Uterus (tissue), 4 donors: ENCODE data around the gene DARS2. TPM values are rescaled to one million over a fixed set of nuclear protein-coding genes. Genes with fewer than 3 reads are reported as not detected.

Experiments
- DNase-seq, 2 donors: peaks; one replicate each; pipeline ENCODE4 v3.0.0-alpha.2; 2019 to 2020
- H3K27ac ChIP-seq, 2 donors: fragments of 200-600 bp; sonication (generic); 1 replicate in 1 of 2; 2 replicates in 1 of 2; pipeline ENCODE4 v1.5.1; 2016 to 2018
- H3K27me3 ChIP-seq, 2 donors: fragments of 200-600 bp; sonication (generic); one replicate each; pipeline ENCODE4 v1.5.1; 2018 to 2019; ENCODE audit warnings: control low read depth in 1 of 2
- H3K36me3 ChIP-seq, 2 donors: fragments of 200-600 bp; sonication (generic); one replicate each; pipeline ENCODE4 v1.5.1; 2019; ENCODE audit warnings: control low read depth in 1 of 2
- H3K4me1 ChIP-seq, 2 donors: fragments of 200-600 bp; sonication (generic); one replicate each; pipeline ENCODE4 v1.5.1; 2018 to 2019; ENCODE audit warnings: control low read depth in 1 of 2
- H3K4me3 ChIP-seq, 2 donors: fragments of 200-600 bp; sonication (generic); 1 replicate in 1 of 2; 2 replicates in 1 of 2; pipeline ENCODE4 v1.5.1; 2018 to 2019; ENCODE audit warnings: mild to moderate bottlenecking in 1 of 2
- H3K9me3 ChIP-seq, 2 donors: fragments of 200-600 bp; sonication (generic); one replicate each; pipeline ENCODE4 v1.5.1; 2019; ENCODE audit warnings: control low read depth in 1 of 2
- CTCF ChIP-seq, 4 experiments: fragments of 200-600 bp in 2 of 4; fragments of 450-650 bp in 2 of 4; sonication (generic) in 2 of 4; IDR thresholded peaks; one replicate each; pipeline ENCODE4 v1.5.1; 2016 to 2019; ENCODE audit warnings: antibody characterized with exemption in 4 of 4, mild to moderate bottlenecking in 2 of 4, moderate library complexity in 1 of 4
- POLR2A ChIP-seq, 2 donors: fragments of 450-650 bp; IDR thresholded peaks; one replicate each; pipeline ENCODE4 v1.6.1; 2016; ENCODE audit warnings: antibody characterized with exemption in 2 of 2, mild to moderate bottlenecking in 1 of 2, moderate library complexity in 1 of 2
- intact Hi-C: fragments of 100-400 bp; cut with DNase I; formaldehyde crosslinking; loops from one replicate; pipeline ENCODE4 v1.15.1; 2023; ENCODE audit warnings: low total_unique reads
- total RNA-seq, 4 donors: library from RNA; depleted of rRNA in 3 of 4; stranded (reverse); fragments of >200 nt in 3 of 4; gene quantifications; one replicate each; pipeline versions ENCODE4 v1.1.0 to v1.2.4, GENCODE V29; 2014 to 2023
- donor health status: DM: yes; HTN: yes; CAD: no.

The DARS2 gene
- 10 to 100 TPM in 3 of 4 donors, 1 to 10 TPM in 1; 4.1 to 20.0 (median 12.7) TPM for total RNA-seq

- H3K27ac ChIP-seq, result peak within 1 kb of the TSS; percentile 95 to 98
- H3K4me1 ChIP-seq, result no peaks in the 10 kb centered on the region
- H3K9me3 ChIP-seq, result no peaks in the 10 kb centered on the region
- H3K36me3 ChIP-seq, result no peaks in the 10 kb centered on the region
- TF ChIP-seq CTCF (IDR thresholded peaks at IDR 0.05) (peak in 1 of 4 experiments; percentile 15), POLR2A (IDR thresholded peaks at IDR 0.05) (peak in 1 of 2 donors; percentile 38)
- no peaks in the 10 kb centered on the region for H3K27me3 ChIP-seq
- H3K4me3 ChIP-seq, result peak within 1 kb of the TSS; percentile 77 to 81
- intact Hi-C loops, result loop anchor here (10.0 kb wide), 1 partner anchor 400 kb away; no protein-coding TSS in a partner anchor
- DNase-seq, result peak; percentile 95 to 97
Observed at GRCh38 chr1:173824315-173825081, at the start of gene DARS2, which contains the start of gene CENPL. Gene DARS2, plus strand, starts transcription at chr1:173824673. Its CDS starts 557 bp downstream, at chr1:173825230. Gene CENPL, minus strand, starts transcription at chr1:173824883. Its CDS starts 13,584 bp downstream, at chr1:173811299.

GRCh38 chr1:173775578-173776226 is 48.8 kb upstream of the DARS2 start:
- TF ChIP-seq POLR2A (IDR thresholded peaks at IDR 0.05) (no peak), CTCF (IDR thresholded peaks at IDR 0.05) (no peak)
- intact Hi-C loops, result no loop called here
- Histone ChIP-seq H3K27ac (no peak overlapping the region), H3K9me3 (no peaks in the 10 kb centered on the region), H3K36me3 (no peaks in the 10 kb centered on the region), H3K27me3 (no peaks in the 10 kb centered on the region), H3K4me1 (no peaks in the 10 kb centered on the region), H3K4me3 (no peak overlapping the region)
- no peak for DNase-seq

GRCh38 chr1:173779936-173780335 is 44.5 kb upstream of the DARS2 start:
- DNase-seq, result no peak
- Histone ChIP-seq H3K4me1 (no peaks in the 10 kb centered on the region), H3K9me3 (no peaks in the 10 kb centered on the region), H3K27ac (no peak overlapping the region), H3K36me3 (no peaks in the 10 kb centered on the region), H3K27me3 (no peaks in the 10 kb centered on the region), H3K4me3 (no peak overlapping the region)
- TF ChIP-seq CTCF (IDR thresholded peaks at IDR 0.05) (no peak), POLR2A (IDR thresholded peaks at IDR 0.05) (no peak)
- intact Hi-C loops, result no loop called here

GRCh38 chr1:173784997-173785396 is 39.5 kb upstream of the DARS2 start:
- H3K36me3 ChIP-seq, result no peaks in the 10 kb centered on the region

More at GRCh38 chr1:173784997-173785396, 39.5 kb upstream of the DARS2 start:
- H3K27me3 ChIP-seq, result no peaks in the 10 kb centered on the region
- DNase-seq, result no peak
- TF ChIP-seq CTCF (IDR thresholded peaks at IDR 0.05) (no peak), POLR2A (IDR thresholded peaks at IDR 0.05) (no peak)
- no peak overlapping the region for H3K4me3 ChIP-seq
- H3K9me3 ChIP-seq, result no peaks in the 10 kb centered on the region
- intact Hi-C loops, result no loop called here
- H3K4me1 ChIP-seq, result no peaks in the 10 kb centered on the region
- H3K27ac ChIP-seq, result no peak overlapping the region
